ENCODE results near the gene ZNF280D.

- TF ChIP-seq CTCF (IDR thresholded peaks at IDR 0.05) (no peak), POLR2AphosphoS5 (IDR thresholded peaks at IDR 0.05; ENCODE audit: low read depth, low read length) (no peak), SIN3A (IDR thresholded peaks at IDR 0.05; ENCODE audit: borderline replicate concordance, insufficient read depth, low read depth, low read length) (no peak)
Observed at GRCh38 chr15:56757875-56758274, 24.6 kb upstream of the ZNF280D start.

Data from Panc1 (cell line).